Choroid plexus epithelial cell (primary cell): Measurements from ENCODE around the gene SMCO4.
"Not testable (repeated sequence)": the region's sequence is repeated elsewhere in the genome, so short reads cannot be mapped to it uniquely, and the experiment has no call there.

ENCODE experiments used
- DNase-seq: peaks from one replicate; pipeline ENCODE4 v3.0.0-alpha.2; 2010; ENCODE audit warnings: low read depth
- H3K4me3 ChIP-seq: 2 replicates; pipeline ENCODE4 v1.5.1; 2011; ENCODE audit warnings: low read depth, mild to moderate bottlenecking, control low read depth, low read length, moderate library complexity
- CTCF ChIP-seq: conservative IDR thresholded peaks from 2 replicates; pipeline ENCODE4 v1.5.1; 2011; ENCODE audit warnings: low read depth, mild to moderate bottlenecking, control low read depth, inconsistent platforms, low read length, moderate library complexity

SMCO4 gene

GRCh38 chr11:93543292-93543977 is at the start of gene SMCO4:
TSS of gene SMCO4 (minus strand) at chr11:93543391. CDS start at chr11:93479189, 64,202 bp downstream.
- peak; percentile 74 for DNase-seq
- peak within 1 kb of the TSS; percentile 72 for H3K4me3 ChIP-seq
- peak; percentile 59 for TF ChIP-seq CTCF

- H3K4me3 ChIP-seq: no peak overlapping the region
- TF ChIP-seq CTCF: no peak
- peak; percentile 92 for DNase-seq
Observed at GRCh38 chr11:93591247-93591898, 48.2 kb upstream of the SMCO4 start.

GRCh38 chr11:93589347-93589746 is 46.2 kb upstream of the SMCO4 start:
- DNase-seq: no peak
- no peak for TF ChIP-seq CTCF

GRCh38 chr11:93587858-93588581 is 44.8 kb upstream of the SMCO4 start:
- no peak overlapping the region for H3K4me3 ChIP-seq
- DNase-seq: no peak
- no peak for TF ChIP-seq CTCF

More at GRCh38 chr11:93589347-93589746, 46.2 kb upstream of the SMCO4 start:
- no peak overlapping the region for H3K4me3 ChIP-seq

GRCh38 chr11:93587425-93587824 is 44.2 kb upstream of the SMCO4 start:
- not testable (repeated sequence) for DNase-seq, H3K4me3 ChIP-seq

- peak; percentile 90 for DNase-seq
- TF ChIP-seq CTCF: no peak
- no peak overlapping the region for H3K4me3 ChIP-seq
Observed at GRCh38 chr11:93585758-93586157, 42.6 kb upstream of the SMCO4 start.

GRCh38 chr11:93583490-93583889 is 40.3 kb upstream of the SMCO4 start:
- TF ChIP-seq CTCF: no peak
- no peak for DNase-seq
- no peak overlapping the region for H3K4me3 ChIP-seq
